IMR-90 (cell line): ENCODE data around the gene WDR11. TPM values are rescaled to one million over a fixed set of nuclear protein-coding genes. Genes with fewer than 3 reads are reported as not detected.

Source experiments
- ATAC-seq: fragments of 200-7000 bp; cut with Tn5 transposase; 2 replicates; pipeline ENCODE4 v1.9.1; 2020; ENCODE audit warnings: low read depth, mild to moderate bottlenecking, moderate library complexity
- BruUV-seq: library from RNA; stranded (reverse); fragments of 400-500 nt; replicated peaks from 2 replicates; lab custom pipeline; 2021; lab: Mats Ljungman, UMichigan
- CTCF ChIA-PET: fragments of 300-600 bp; formaldehyde crosslinking; extraction: SDS; loops from one replicate; lab custom pipeline; 2021; ENCODE audit warnings: antibody characterized with exemption; lab: Yijun Ruan, JAX
- POLR2A ChIA-PET: fragments of 300-600 bp; sonication (Branson Sonifier 250); formaldehyde crosslinking; loops from one replicate; lab custom pipeline; 2022; ENCODE audit warnings: antibody characterized with exemption; ENCODE audit not compliant: unreplicated experiment; lab: Charles Lee
- DNase-seq: peaks from one replicate; pipeline ENCODE4 v3.0.0; 2013
- H2AFZ ChIP-seq: replicated peaks from 2 replicates; pipeline ENCODE3; 2013; ENCODE audit warnings: low read length, mild to moderate bottlenecking; ENCODE audit not compliant: poor library complexity
- H2AK5ac ChIP-seq: 2 replicates; pipeline ENCODE4 v1.6.1; 2013; ENCODE audit warnings: low read depth, low read length, inconsistent platforms
- H2AK9ac ChIP-seq: replicated peaks from 2 replicates; pipeline ENCODE3; 2013; ENCODE audit warnings: mild to moderate bottlenecking, low read depth, low read length, moderate library complexity; ENCODE audit not compliant: poor library complexity
- H2BK120ac ChIP-seq: 2 replicates; pipeline ENCODE4 v1.6.1; 2013; ENCODE audit warnings: low read depth, low read length, inconsistent platforms
- H2BK15ac ChIP-seq: 3 replicates; pipeline ENCODE4 v1.6.1; 2013; ENCODE audit warnings: low read depth, low read length, inconsistent platforms
- H2BK20ac ChIP-seq: 2 replicates; pipeline ENCODE4 v1.6.1; 2013; ENCODE audit warnings: low read depth, mild to moderate bottlenecking, inconsistent platforms, low read length, moderate library complexity
- H2BK5ac ChIP-seq: 2 replicates; pipeline ENCODE4 v1.6.1; 2013; ENCODE audit warnings: mild to moderate bottlenecking, low read depth, low read length, inconsistent platforms; ENCODE audit not compliant: poor library complexity, severe bottlenecking
- H3K14ac ChIP-seq: replicated peaks from 2 replicates; pipeline ENCODE4 v1.6.1; 2013; ENCODE audit warnings: low read depth, low read length, inconsistent platforms
- H3K18ac ChIP-seq: 2 replicates; pipeline ENCODE4 v1.6.1; 2013; ENCODE audit warnings: low read depth, low read length, control low read depth
- H3K23ac ChIP-seq: 2 replicates; pipeline ENCODE4 v1.6.1; 2013; ENCODE audit warnings: low read depth, low read length, inconsistent platforms
- H3K27ac ChIP-seq: 2 replicates; pipeline ENCODE4 v1.5.1; 2013; ENCODE audit warnings: mild to moderate bottlenecking, control low read depth, low read length; ENCODE audit not compliant: insufficient read depth
- H3K27me3 ChIP-seq: 2 replicates; pipeline ENCODE4 v1.6.1; 2013; ENCODE audit warnings: low read length; ENCODE audit not compliant: control insufficient read depth, insufficient read depth
- H3K36me3 ChIP-seq: 2 replicates; pipeline ENCODE4 v1.6.1; 2013; ENCODE audit warnings: low read length, mixed read lengths; ENCODE audit not compliant: control insufficient read depth, insufficient read depth
- H3K4ac ChIP-seq: 2 replicates; pipeline ENCODE4 v1.6.1; 2013; ENCODE audit warnings: low read depth, low read length, inconsistent platforms
- H3K4me1 ChIP-seq: 2 replicates; pipeline ENCODE4 v1.6.1; 2013; ENCODE audit warnings: low read length, mixed read lengths; ENCODE audit not compliant: control insufficient read depth, insufficient read depth
- H3K4me2 ChIP-seq: 2 replicates; pipeline ENCODE4 v1.6.1; 2013; ENCODE audit warnings: low read depth, mild to moderate bottlenecking, control low read depth, low read length, moderate library complexity
- H3K4me3 ChIP-seq: 2 replicates; pipeline ENCODE4 v1.5.1; 2013; ENCODE audit warnings: low read depth, mild to moderate bottlenecking, control low read depth, low read length, moderate library complexity; ENCODE audit not compliant: insufficient read depth
- H3K56ac ChIP-seq: 2 replicates; pipeline ENCODE4 v1.6.1; 2013; ENCODE audit warnings: low read length, inconsistent platforms; ENCODE audit not compliant: insufficient read depth; ENCODE audit errors: extremely low read depth
- H3K79me1 ChIP-seq, 2 experiments: 2 replicates each; pipeline ENCODE4 v1.6.1; 2013; ENCODE audit warnings: low read length in 2 of 2, inconsistent platforms in 1 of 2, low read depth in 1 of 2
- H3K9ac ChIP-seq: 2 replicates; pipeline ENCODE4 v1.6.1; 2013; ENCODE audit warnings: low read depth, low read length, control low read depth
- H3K9me1 ChIP-seq: 2 replicates; pipeline ENCODE4 v1.6.1; 2013; ENCODE audit warnings: low read length, inconsistent platforms; ENCODE audit not compliant: insufficient read depth
- H3K9me3 ChIP-seq: 2 replicates; pipeline ENCODE4 v1.6.1; 2013; ENCODE audit warnings: low read length; ENCODE audit not compliant: control insufficient read depth, insufficient read depth
- H4K20me1 ChIP-seq: 2 replicates; pipeline ENCODE4 v1.6.1; 2013; ENCODE audit warnings: low read length, inconsistent platforms; ENCODE audit not compliant: insufficient read depth
- H4K5ac ChIP-seq: 2 replicates; pipeline ENCODE4 v1.6.1; 2013; ENCODE audit warnings: mild to moderate bottlenecking, low read depth, low read length, control low read depth
- H4K8ac ChIP-seq, 2 experiments: 2 replicates each; pipeline ENCODE4 v1.6.1; 2013; ENCODE audit warnings: low read depth in 2 of 2, low read length in 2 of 2, control low read depth in 1 of 2, inconsistent platforms in 1 of 2
- H4K91ac ChIP-seq: 2 replicates; pipeline ENCODE4 v1.6.1; 2013; ENCODE audit warnings: low read depth, low read length, inconsistent platforms; ENCODE audit not compliant: insufficient read depth
- CEBPB ChIP-seq: IDR thresholded peaks from 2 replicates; pipeline ENCODE4 v1.6.1; 2012; ENCODE audit warnings: low read depth, low read length, improper control_type of control experiment
- WGBS, 2 experiments: methylation state at CpG; one replicate each; pipeline versions ENCODE4 v1.1.5 to v1.1.7; 2013; ENCODE audit warnings: missing lambda C conversion rate in 2 of 2; ENCODE audit not compliant: insufficient read length in 1 of 2; ENCODE audit errors: extremely low coverage in 2 of 2; 5-methylcytosine and 5-hydroxymethylcytosine counted together
- dilution Hi-C: fragments of 300-500 bp; cut with HindIII; formaldehyde crosslinking; loops from one replicate; pipeline ENCODE4 v1.14.3; 2018; ENCODE audit warnings: low sequenced_read_pairs; ENCODE audit not compliant: unreplicated experiment
- in situ Hi-C: fragments of 300-500 bp; cut with MboI; formaldehyde crosslinking; loops from 3 replicates; pipeline ENCODE4 v1.14.3; 2019; ENCODE audit warnings: low sequenced_read_pairs, inconsistent platforms, mixed read lengths
- intact Hi-C: fragments of 100-400 bp; cut with micrococcal nuclease; formaldehyde crosslinking; loops from 2 replicates; pipeline ENCODE4 v1.10.0; 2022
- polyA plus RNA-seq, 3 experiments: library from polyadenylated mRNA; depleted of rRNA; stranded (reverse); fragments of >200 nt; gene quantifications; 2 replicates each; pipeline ENCODE4 v1.2.3, GENCODE V29; 2012; ENCODE audit warnings: low replicate concordance in 1 of 3
- total RNA-seq: library from RNA; depleted of rRNA; stranded (reverse); fragments of >200 nt; gene quantifications from 2 replicates; pipeline ENCODE4 v1.2.3, GENCODE V29; 2012

WDR11 gene
- total and polyA plus RNA-seq, 2 of the 4 experiments (the other 2 are of a cell fraction), result 31.6 to 62.6 TPM

- H4K8ac ChIP-seq, result no peak overlapping the region
- H2BK5ac ChIP-seq, result no peak overlapping the region
- H3K4me1 ChIP-seq, result no peaks in the 10 kb centered on the region
- H4K20me1 ChIP-seq, result no peaks in the 10 kb centered on the region
- dilution Hi-C loops, result no loop called here
- no peaks in the 10 kb centered on the region for H3K79me1 ChIP-seq
- H2BK20ac ChIP-seq, result no peak overlapping the region
- H4K5ac ChIP-seq, result no peak overlapping the region
- no peak overlapping the region for H3K4me3 ChIP-seq
- ATAC-seq (no peak), DNase-seq (no peak)
- H4K91ac ChIP-seq, result no peak overlapping the region
- no peak overlapping the region for H3K9ac ChIP-seq
- no CpG with 5 or more reads among the region's 4 CpGs for WGBS, 2 experiments
- no peak overlapping the region for H2AK5ac ChIP-seq
- H2AFZ ChIP-seq, result no peak overlapping the region
- CTCF ChIA-PET, result no interaction called here
- no peaks in the 10 kb centered on the region for H3K9me1 ChIP-seq
- no peaks in the 10 kb centered on the region for H3K27me3 ChIP-seq
- no peaks in the 10 kb centered on the region for H3K36me3 ChIP-seq
- H3K4me2 ChIP-seq, result no peak overlapping the region
- no peak overlapping the region for H3K23ac ChIP-seq
- BruUV-seq, result no TSS peak
- intact Hi-C loops, result no loop called here
- no peak overlapping the region for H3K18ac ChIP-seq
- H3K56ac ChIP-seq, result no peak overlapping the region
- no peak overlapping the region for H2AK9ac ChIP-seq
- in situ Hi-C loops, result no loop called here
- H3K14ac ChIP-seq, result no peak overlapping the region
- H3K27ac ChIP-seq, result no peak overlapping the region
- no peak overlapping the region for H2BK15ac ChIP-seq
- no peaks in the 10 kb centered on the region for H3K9me3 ChIP-seq
- TF ChIP-seq CEBPB, result no peak
- POLR2A ChIA-PET, result no interaction called here
- H2BK120ac ChIP-seq, result no peak overlapping the region
- no peak overlapping the region for H3K4ac ChIP-seq
These were observed 80.8 kb downstream of the WDR11 start for GRCh38 chr10:120931999-120932398.
